ENCODE measurements around the gene CST3.
"Not testable (repeated sequence)": the region's sequence is repeated elsewhere in the genome, so short reads cannot be mapped to it uniquely, and the experiment has no call there.

- not testable (repeated sequence) for TF ChIP-seq CTCF (IDR thresholded peaks at IDR 0.05); EZH2 (IDR thresholded peaks at IDR 0.05; ENCODE audit: borderline replicate concordance, insufficient read depth, low read depth, low read length, poor library complexity, severe bottlenecking)
These were observed 15.4 kb downstream of the CST3 start for GRCh38 chr20:23622401-23622800.

All from B cell (primary cell).